22Rv1 (cell line): ENCODE data around the gene FRY.

Experiments used
- H3K27ac ChIP-seq: fragments of 450-650 bp; 2 replicates; pipeline ENCODE4 v1.5.1; 2017
- CTCF ChIP-seq: fragments of 450-650 bp; IDR thresholded peaks from 2 replicates; pipeline ENCODE4 v1.5.1; 2017; ENCODE audit warnings: mild to moderate bottlenecking
- ZFX ChIP-seq: fragments of 450-650 bp; IDR thresholded peaks from 2 replicates; pipeline ENCODE4 v1.6.1; 2017; ENCODE audit warnings: antibody characterized with exemption, borderline replicate concordance

The FRY gene

GRCh38 chr13:32243695-32244094, 212.1 kb downstream of the FRY start:
- TF ChIP-seq ZFX, result no peak
- TF ChIP-seq CTCF, result no peak
- no peak overlapping the region for H3K27ac ChIP-seq

GRCh38 chr13:32245555-32245954, 214.0 kb downstream of the FRY start:
- TF ChIP-seq ZFX (no peak), CTCF (no peak)
- no peak overlapping the region for H3K27ac ChIP-seq

- no peak overlapping the region for H3K27ac ChIP-seq
- peak; percentile 87 for TF ChIP-seq CTCF
- TF ChIP-seq ZFX, result no peak
Measured at GRCh38 chr13:32246468-32246867, 214.9 kb downstream of the FRY start.

GRCh38 chr13:32247887-32248286, 216.3 kb downstream of the FRY start:
- TF ChIP-seq ZFX (no peak), CTCF (no peak)
- H3K27ac ChIP-seq, result no peak overlapping the region

- no peak for TF ChIP-seq CTCF
- TF ChIP-seq ZFX, result no peak
- no peak overlapping the region for H3K27ac ChIP-seq
Measured at GRCh38 chr13:32248801-32249200, 217.2 kb downstream of the FRY start.

GRCh38 chr13:32252812-32253438, 221.4 kb downstream of the FRY start:
- TF ChIP-seq CTCF (no peak), ZFX (no peak)
- H3K27ac ChIP-seq, result peak overlapping the region; percentile 82

- TF ChIP-seq ZFX (no peak), CTCF (no peak)
- H3K27ac ChIP-seq, result peak overlapping the region; percentile 82
Measured at GRCh38 chr13:32253911-32254399, 222.4 kb downstream of the FRY start.
